Measurements from ENCODE around the gene FAF1.
"Not testable (repeated sequence)": the region's sequence is repeated elsewhere in the genome, so short reads cannot be mapped to it uniquely, and the experiment has no call there.

The FAF1 gene

GRCh38 chr1:50796272-50796671 lies 163.8 kb downstream of the FAF1 start:
- in situ Hi-C loops (cut with MboI; ENCODE audit: low sequenced_read_pairs): no loop called here

- in situ Hi-C loops (cut with MboI; ENCODE audit: low sequenced_read_pairs): no loop called here
Observed at GRCh38 chr1:50793521-50793920, 166.5 kb downstream of the FAF1 start.

- in situ Hi-C loops (cut with MboI; ENCODE audit: low sequenced_read_pairs): no loop called here
Observed at GRCh38 chr1:50787266-50787665, 172.8 kb downstream of the FAF1 start.

GRCh38 chr1:50783286-50783685 lies 176.8 kb downstream of the FAF1 start:
- in situ Hi-C loops (cut with MboI; ENCODE audit: low sequenced_read_pairs): no loop called here

GRCh38 chr1:50780797-50781196 lies 179.3 kb downstream of the FAF1 start:
- in situ Hi-C loops (cut with MboI; ENCODE audit: low sequenced_read_pairs): no loop called here

- in situ Hi-C loops (cut with MboI; ENCODE audit: low sequenced_read_pairs): no loop called here
Observed at GRCh38 chr1:50779801-50780200, 180.3 kb downstream of the FAF1 start.

GRCh38 chr1:50775740-50776139 lies 184.3 kb downstream of the FAF1 start:
- in situ Hi-C loops (cut with MboI; ENCODE audit: low sequenced_read_pairs): no loop called here

GRCh38 chr1:50774759-50775351 lies 185.2 kb downstream of the FAF1 start:
- in situ Hi-C loops (cut with MboI; ENCODE audit: low sequenced_read_pairs): no loop called here

GRCh38 chr1:50766688-50767087 lies 193.4 kb downstream of the FAF1 start:
- in situ Hi-C loops (cut with MboI; ENCODE audit: low sequenced_read_pairs): no loop called here

- in situ Hi-C loops (cut with MboI; ENCODE audit: low sequenced_read_pairs): not testable (repeated sequence)
Observed at GRCh38 chr1:50756543-50756942, 203.5 kb downstream of the FAF1 start.

- in situ Hi-C loops (cut with MboI; ENCODE audit: low sequenced_read_pairs): not testable (repeated sequence)
Observed at GRCh38 chr1:50754764-50755163, 205.3 kb downstream of the FAF1 start.

GRCh38 chr1:50750021-50750619 lies 209.9 kb downstream of the FAF1 start:
- in situ Hi-C loops (cut with MboI; ENCODE audit: low sequenced_read_pairs): no loop called here

- in situ Hi-C loops (cut with MboI; ENCODE audit: low sequenced_read_pairs): no loop called here
Observed at GRCh38 chr1:50747394-50747793, 212.7 kb downstream of the FAF1 start.

- in situ Hi-C loops (cut with MboI; ENCODE audit: low sequenced_read_pairs): no loop called here
Observed at GRCh38 chr1:50742523-50742922, 217.5 kb downstream of the FAF1 start.

GRCh38 chr1:50739125-50739524 lies 220.9 kb downstream of the FAF1 start:
- in situ Hi-C loops (cut with MboI; ENCODE audit: low sequenced_read_pairs): no loop called here

GRCh38 chr1:50735443-50735842 lies 224.6 kb downstream of the FAF1 start:
- in situ Hi-C loops (cut with MboI; ENCODE audit: low sequenced_read_pairs): no loop called here

- in situ Hi-C loops (cut with MboI; ENCODE audit: low sequenced_read_pairs): not testable (repeated sequence)
Observed at GRCh38 chr1:50727578-50727977, 232.5 kb downstream of the FAF1 start.

- in situ Hi-C loops (cut with MboI; ENCODE audit: low sequenced_read_pairs): no loop called here
Observed at GRCh38 chr1:50724626-50725286, 235.3 kb downstream of the FAF1 start.

GRCh38 chr1:50720457-50721053 lies 239.5 kb downstream of the FAF1 start:
- in situ Hi-C loops (cut with MboI; ENCODE audit: low sequenced_read_pairs): no loop called here

GRCh38 chr1:50719126-50719525 lies 240.9 kb downstream of the FAF1 start:
- in situ Hi-C loops (cut with MboI; ENCODE audit: low sequenced_read_pairs): no loop called here

GRCh38 chr1:50717327-50717726 lies 242.7 kb downstream of the FAF1 start:
- in situ Hi-C loops (cut with MboI; ENCODE audit: low sequenced_read_pairs): no loop called here

- in situ Hi-C loops (cut with MboI; ENCODE audit: low sequenced_read_pairs): not testable (repeated sequence)
Observed at GRCh38 chr1:50716455-50716854, 243.6 kb downstream of the FAF1 start.

Data from HL-60/S4 treated with phorbol 12-myristate 13-acetate at 8.2 ng/mL for 4 days and 3 days (cell line).